H1 (cell line): Measurements from ENCODE around the gene MYBPC1. TPM values are rescaled to one million over a fixed set of nuclear protein-coding genes. Genes with fewer than 3 reads are reported as not detected.

ENCODE experiments used
- CTCF ChIA-PET: fragments of 300-600 bp; sonication (Branson Sonifier 250); formaldehyde crosslinking; loops from one replicate; lab custom pipeline; 2021; ENCODE audit not compliant: partially characterized antibody; lab: Charles Lee
- POLR2A ChIA-PET: fragments of 300-600 bp; sonication (Branson Sonifier 250); formaldehyde crosslinking; loops from one replicate; lab custom pipeline; 2021; ENCODE audit warnings: inconsistent platforms; ENCODE audit not compliant: partially characterized antibody; lab: Charles Lee
- DNase-seq, 2 experiments: peaks; one replicate each; pipeline versions ENCODE4 v3.0.0 to v3.0.0-alpha.2; 2010 to 2022; ENCODE audit warnings: low spot score in 2 of 2, low read depth in 1 of 2, mixed read lengths in 1 of 2
- FAIRE-seq: peaks from 2 replicates; lab custom pipeline; 2011; peaks lifted over from hg19 to GRCh38; lab: Jason Lieb, UNC
- H2AFZ ChIP-seq: 2 replicates; pipeline ENCODE4 v1.8.1; 2012; ENCODE audit warnings: low read length, inconsistent platforms
- H2AK5ac ChIP-seq: 2 replicates; pipeline ENCODE4 v1.6.1; 2013; ENCODE audit warnings: low read depth, low read length
- H2BK120ac ChIP-seq: replicated peaks from 2 replicates; pipeline ENCODE3; 2013; ENCODE audit warnings: low read depth, low read length, inconsistent platforms
- H2BK12ac ChIP-seq: 2 replicates; pipeline ENCODE4 v1.6.1; 2013; ENCODE audit warnings: low read depth, low read length
- H2BK15ac ChIP-seq: 2 replicates; pipeline ENCODE4 v1.6.1; 2013; ENCODE audit warnings: low read length
- H2BK20ac ChIP-seq: 2 replicates; pipeline ENCODE4 v1.6.1; 2013; ENCODE audit warnings: low read length
- H2BK5ac ChIP-seq: 2 replicates; pipeline ENCODE4 v1.6.1; 2013; ENCODE audit warnings: low read depth, low read length
- H3K14ac ChIP-seq: 2 replicates; pipeline ENCODE4 v1.6.1; 2013; ENCODE audit warnings: inconsistent platforms; ENCODE audit not compliant: insufficient read length
- H3K18ac ChIP-seq: 2 replicates; pipeline ENCODE4 v1.6.1; 2013; ENCODE audit warnings: low read length; ENCODE audit errors: extremely low read depth
- H3K23ac ChIP-seq: 2 replicates; pipeline ENCODE4 v1.6.1; 2013; ENCODE audit warnings: inconsistent platforms; ENCODE audit not compliant: insufficient read length
- H3K23me2 ChIP-seq: 2 replicates; pipeline ENCODE4 v1.6.1; 2013; ENCODE audit warnings: low read depth, low read length
- H3K27ac ChIP-seq: 2 replicates; pipeline ENCODE4 v1.6.1; 2011; ENCODE audit warnings: low read depth, low read length, inconsistent platforms
- H3K27me3 ChIP-seq, 4 experiments: replicated peaks in 1 of 4; 1 replicate in 1 of 4; 2 replicates in 3 of 4; pipeline versions ENCODE4 v1.6.1 to v1.8.1; 2011 to 2013; ENCODE audit warnings: low read length in 3 of 4, mild to moderate bottlenecking in 3 of 4, inconsistent platforms in 2 of 4, mixed read lengths in 2 of 4, moderate library complexity in 1 of 4; ENCODE audit not compliant: control insufficient read depth in 3 of 4, insufficient read depth in 3 of 4; ENCODE audit errors: extremely low read depth in 1 of 4
- H3K36me3 ChIP-seq, 4 experiments: 2 replicates each; pipeline versions ENCODE4 v1.6.1 to v1.8.1; 2011 to 2013; ENCODE audit warnings: mild to moderate bottlenecking in 4 of 4, low read length in 3 of 4, moderate library complexity in 2 of 4, control low read depth in 1 of 4, inconsistent platforms in 1 of 4; ENCODE audit not compliant: insufficient read depth in 4 of 4, control insufficient read depth in 2 of 4
- H3K4ac ChIP-seq: replicated peaks from 2 replicates; pipeline ENCODE3; 2013; ENCODE audit warnings: low read length, low read depth, mixed read lengths, inconsistent platforms; ENCODE audit not compliant: insufficient read length
- H3K4me1 ChIP-seq, 4 experiments: replicated peaks in 1 of 4; 1 replicate in 1 of 4; 2 replicates in 3 of 4; pipeline versions ENCODE4 v1.6.1 to v1.8.1; 2011 to 2013; ENCODE audit warnings: low read length in 3 of 4, inconsistent platforms in 2 of 4, mixed read lengths in 1 of 4; ENCODE audit not compliant: insufficient read depth in 4 of 4, control insufficient read depth in 3 of 4
- H3K4me2 ChIP-seq, 2 experiments: 2 replicates each; pipeline versions ENCODE4 v1.6.1 to v1.8.1; 2011 to 2013; ENCODE audit warnings: low read depth in 2 of 2, low read length in 2 of 2, control low read depth in 1 of 2, inconsistent platforms in 1 of 2, mild to moderate bottlenecking in 1 of 2; ENCODE audit not compliant: insufficient read depth in 1 of 2
- H3K4me3 ChIP-seq, 4 experiments: fragments of 200-600, 300-600 bp in 1 of 4; sonication (generic), shearing (Covaris generic), sonication (Bioruptor Twin) in 1 of 4; 2 replicates each; pipeline versions ENCODE4 v1.5.1 to v1.8.1; 2011 to 2016; ENCODE audit warnings: low read length in 4 of 4, low read depth in 3 of 4, control low read depth in 2 of 4, inconsistent platforms in 2 of 4, mild to moderate bottlenecking in 2 of 4, mixed read lengths in 1 of 4, moderate library complexity in 1 of 4; ENCODE audit not compliant: insufficient read depth in 2 of 4; ENCODE audit errors: extremely low read depth in 1 of 4
- H3K56ac ChIP-seq: replicated peaks from 2 replicates; pipeline ENCODE3; 2013; ENCODE audit warnings: low read depth, mild to moderate bottlenecking, mixed read lengths, low read length, inconsistent platforms; ENCODE audit not compliant: insufficient read length
- H3K79me1 ChIP-seq: 2 replicates; pipeline ENCODE4 v1.6.1; 2013; ENCODE audit warnings: low read depth, low read length, control low read depth
- H3K79me2 ChIP-seq, 2 experiments: 2 replicates each; pipeline versions ENCODE4 v1.6.1 to v1.8.1; 2012 to 2013; ENCODE audit warnings: low read length in 2 of 2, mild to moderate bottlenecking in 2 of 2, inconsistent platforms in 1 of 2; ENCODE audit not compliant: insufficient read depth in 2 of 2, control insufficient read depth in 1 of 2
- H3K9ac ChIP-seq, 4 experiments: replicated peaks in 1 of 4; 1 replicate in 1 of 4; 2 replicates in 3 of 4; pipeline versions ENCODE4 v1.6.1 to v1.8.1; 2011 to 2013; ENCODE audit warnings: low read depth in 3 of 4, low read length in 3 of 4, control low read depth in 2 of 4, mild to moderate bottlenecking in 2 of 4, moderate library complexity in 2 of 4, inconsistent platforms in 1 of 4; ENCODE audit errors: extremely low read depth in 1 of 4
- H3K9me3 ChIP-seq, 2 experiments: 2 replicates each; pipeline versions ENCODE4 v1.6.1 to v1.8.1; 2012 to 2013; ENCODE audit warnings: mild to moderate bottlenecking in 2 of 2, moderate library complexity in 2 of 2, control low read depth in 1 of 2, inconsistent platforms in 1 of 2, low read depth in 1 of 2, low read length in 1 of 2, mixed read lengths in 1 of 2; ENCODE audit not compliant: insufficient read depth in 2 of 2
- H4K20me1 ChIP-seq, 2 experiments: replicated peaks in 1 of 2; 2 replicates each; pipeline versions ENCODE3 to v1.8.1; 2011 to 2013; ENCODE audit warnings: inconsistent platforms in 2 of 2, low read length in 2 of 2, mild to moderate bottlenecking in 1 of 2; ENCODE audit not compliant: insufficient read depth in 2 of 2, control insufficient read depth in 1 of 2
- H4K5ac ChIP-seq: 2 replicates; pipeline ENCODE4 v1.6.1; 2013; ENCODE audit warnings: low read length, low read depth, mixed read lengths, inconsistent platforms; ENCODE audit not compliant: insufficient read length
- H4K8ac ChIP-seq: 2 replicates; pipeline ENCODE4 v1.8.0; 2013; ENCODE audit warnings: mild to moderate bottlenecking, moderate library complexity, low read length, inconsistent platforms; ENCODE audit not compliant: insufficient read depth; ENCODE audit errors: extremely low read depth
- H4K91ac ChIP-seq: replicated peaks from 2 replicates; pipeline ENCODE3; 2013; ENCODE audit warnings: low read length, mixed read lengths, inconsistent platforms; ENCODE audit not compliant: insufficient read length
- ASH2L ChIP-seq: fragments of 200-600, 300-600 bp; sonication (generic); IDR thresholded peaks from one replicate; pipeline ENCODE4 v1.7.1; 2017; ENCODE audit warnings: low read length
- ATF3 ChIP-seq: IDR thresholded peaks from 2 replicates; pipeline ENCODE4 v1.6.1; 2011; ENCODE audit warnings: low read depth, mild to moderate bottlenecking, low read length; ENCODE audit not compliant: insufficient read depth
- CREB1 ChIP-seq: IDR thresholded peaks from 2 replicates; pipeline ENCODE4 v1.6.1; 2012; ENCODE audit warnings: inconsistent platforms
- FOSL1 ChIP-seq: IDR thresholded peaks from 2 replicates; pipeline ENCODE4 v1.6.1; 2011; ENCODE audit warnings: mild to moderate bottlenecking, low read depth, low read length, moderate library complexity; ENCODE audit not compliant: insufficient read depth
- JUND ChIP-seq: IDR thresholded peaks from 2 replicates; pipeline ENCODE4 v1.6.1; 2011; ENCODE audit warnings: mild to moderate bottlenecking, improper control_type of control experiment, low read length
- KDM1A ChIP-seq: fragments of 200-600, 300-600 bp; sonication (generic); IDR thresholded peaks from 2 replicates; pipeline ENCODE4 v1.7.1; 2016; ENCODE audit warnings: mild to moderate bottlenecking, low read length, borderline replicate concordance
- KDM5A ChIP-seq: fragments of 200-600 bp; IDR thresholded peaks from 2 replicates; pipeline ENCODE4 v1.7.1; 2012; ENCODE audit warnings: mild to moderate bottlenecking, low read length, inconsistent platforms, mixed read lengths
- MAFK ChIP-seq: IDR thresholded peaks from 2 replicates; pipeline ENCODE4 v1.6.1; 2012; ENCODE audit warnings: low read depth, mild to moderate bottlenecking, improper control_type of control experiment, low read length
- POLR2A ChIP-seq, 2 experiments: IDR thresholded peaks; 1 replicate in 1 of 2; 2 replicates in 1 of 2; pipeline ENCODE4 v1.6.1; 2011; ENCODE audit warnings: low read depth in 2 of 2, low read length in 2 of 2, mild to moderate bottlenecking in 2 of 2; ENCODE audit errors: control extremely low read depth in 1 of 2
- RBBP5 ChIP-seq: IDR thresholded peaks from 2 replicates; pipeline ENCODE4 v1.7.1; 2012; ENCODE audit warnings: low read depth, mild to moderate bottlenecking, inconsistent platforms, low read length, moderate library complexity, borderline replicate concordance
- RNF2 ChIP-seq: fragments of 200-900, 300-1000 bp; sonication (generic); IDR thresholded peaks from 2 replicates; pipeline ENCODE4 v1.7.1; 2016; ENCODE audit warnings: borderline replicate concordance, low read depth, mild to moderate bottlenecking, antibody characterized with exemption, low read length; ENCODE audit not compliant: poor library complexity, severe bottlenecking; ENCODE audit errors: missing control alignments
- SAP30 ChIP-seq: fragments of 300-600 bp; sonication (generic); IDR thresholded peaks from 2 replicates; pipeline ENCODE4 v1.7.1; 2012; ENCODE audit warnings: low read length, moderate library complexity, mild to moderate bottlenecking, inconsistent platforms; ENCODE audit not compliant: insufficient read depth, insufficient replicate concordance
- SIRT6 ChIP-seq: IDR thresholded peaks from one replicate; pipeline ENCODE4 v1.7.1; 2012; ENCODE audit warnings: low read length, inconsistent platforms
- USF2 ChIP-seq: IDR thresholded peaks from 2 replicates; pipeline ENCODE4 v1.6.1; 2011; ENCODE audit warnings: low read length, improper control_type of control experiment
- WGBS, 2 experiments: shearing (Covaris generic) in 1 of 2; methylation state at CpG; one replicate each; pipeline versions ENCODE4 v1.1.6 to v1.1.7; 2013 to 2015; ENCODE audit warnings: low lambda C conversion rate in 2 of 2, mixed read lengths in 2 of 2, inconsistent platforms in 1 of 2, low coverage in 1 of 2, missing lambda C conversion rate in 1 of 2; ENCODE audit not compliant: insufficient replicate concordance in 2 of 2, insufficient coverage in 1 of 2, insufficient read length in 1 of 2; ENCODE audit errors: extremely low coverage in 1 of 2, missing lambda C conversion rate in 1 of 2; 5-methylcytosine and 5-hydroxymethylcytosine counted together
- polyA plus RNA-seq, 7 experiments: library from polyadenylated mRNA; depleted of rRNA in 3 of 7; stranded (reverse) in 5 of 7; unstranded in 2 of 7; fragments of >200 nt in 5 of 7; fragments of 200-250 nt in 2 of 7; gene quantifications; 1 replicate in 5 of 7; 2 replicates in 1 of 7; 4 replicates in 1 of 7; pipeline versions ENCODE4 v1.2.1 to v1.2.3, GENCODE V29; 2011 to 2013; ENCODE audit warnings: missing spikeins in 2 of 7, mixed read lengths in 2 of 7
- total RNA-seq: library from RNA; stranded (reverse); fragmentation: NEBNext Ultra II Directional; extraction: Animal tissue kit (Norgen Biotek cat#: 25700); gene quantifications from 2 replicates; pipeline ENCODE4 v1.2.1, GENCODE V29; 2021

The MYBPC1 gene
- total and polyA plus RNA-seq, 2 of the 8 experiments (the other 6 are each of a cell fraction or from before 2014, with no cell fraction given) = not detected

- Histone ChIP-seq H3K36me3 (no peaks in the 10 kb centered on the region), H2BK120ac (no peak overlapping the region), H3K4me1 (peaks cover 0 to 5% (median 2%) of the 10 kb centered on the region in 4 experiments; a peak in 3 of 7 replicates), H4K8ac (no peak overlapping the region), H2BK5ac (no peak overlapping the region), H3K9me3 (no peaks in the 10 kb centered on the region), H4K20me1 (no peaks in the 10 kb centered on the region), H2BK15ac (no peak overlapping the region), H2BK20ac (no peak overlapping the region), H3K4me3 (no peak overlapping the region), H3K4ac (no peak overlapping the region), H3K27me3 (no peaks in the 10 kb centered on the region), H3K23ac (no peak overlapping the region), H3K79me2 (no peaks in the 10 kb centered on the region), H2BK12ac (no peak overlapping the region), H3K4me2 (no peak overlapping the region), H3K27ac (no peak overlapping the region), H4K91ac (no peak overlapping the region), H4K5ac (no peak overlapping the region), H3K18ac (no peak overlapping the region), H3K14ac (no peak overlapping the region), H3K9ac (no peak overlapping the region), H2AFZ (no peak overlapping the region), H3K23me2 (no peaks in the 10 kb centered on the region), H2AK5ac (no peak overlapping the region), H3K79me1 (no peaks in the 10 kb centered on the region), H3K56ac (no peak overlapping the region)
- FAIRE-seq (no peak), DNase-seq (no peak)
- ChIA-PET CTCF (no interaction called here), POLR2A (no interaction called here)
- WGBS, 2 experiments = 92% methylated on average over 4 of the region's 4 CpGs; no CpG with 5 or more reads in 1 of the 2 experiments
- TF ChIP-seq ASH2L = no peak
- TF ChIP-seq POLR2A (IDR thresholded peaks at IDR 0.05; ENCODE audit: control extremely low read depth in 1 of 2, low read depth in 2 of 2, low read length in 2 of 2) = no peak
- no peak for TF ChIP-seq KDM1A
- TF ChIP-seq ATF3 = no peak
- TF ChIP-seq SIRT6 = no peak
- no peak for TF ChIP-seq RNF2
- no peak for TF ChIP-seq SAP30
- no peak for TF ChIP-seq MAFK
- TF ChIP-seq KDM5A = no peak
- no peak for TF ChIP-seq RBBP5
- no peak for TF ChIP-seq CREB1
- no peak for TF ChIP-seq FOSL1
- no peak for TF ChIP-seq USF2
- no peak for TF ChIP-seq JUND
These were observed 14.4 kb downstream of the MYBPC1 start for GRCh38 chr12:101609198-101609597.
